Activated CD4-positive, alpha-beta T cell treated with anti-CD3 and anti-CD28 coated beads, Interleukin-2, amount 50 U/mL, for 1 hour (primary cell): ENCODE results near the gene SERTAD3.
"Not testable (repeated sequence)": the region's sequence is repeated elsewhere in the genome, so short reads cannot be mapped to it uniquely, and the experiment has no call there.

ENCODE experiments used
- DNase-seq: peaks from one replicate; pipeline ENCODE4 v3.0.0-alpha.2; 2020

Gene SERTAD3

DNA sequence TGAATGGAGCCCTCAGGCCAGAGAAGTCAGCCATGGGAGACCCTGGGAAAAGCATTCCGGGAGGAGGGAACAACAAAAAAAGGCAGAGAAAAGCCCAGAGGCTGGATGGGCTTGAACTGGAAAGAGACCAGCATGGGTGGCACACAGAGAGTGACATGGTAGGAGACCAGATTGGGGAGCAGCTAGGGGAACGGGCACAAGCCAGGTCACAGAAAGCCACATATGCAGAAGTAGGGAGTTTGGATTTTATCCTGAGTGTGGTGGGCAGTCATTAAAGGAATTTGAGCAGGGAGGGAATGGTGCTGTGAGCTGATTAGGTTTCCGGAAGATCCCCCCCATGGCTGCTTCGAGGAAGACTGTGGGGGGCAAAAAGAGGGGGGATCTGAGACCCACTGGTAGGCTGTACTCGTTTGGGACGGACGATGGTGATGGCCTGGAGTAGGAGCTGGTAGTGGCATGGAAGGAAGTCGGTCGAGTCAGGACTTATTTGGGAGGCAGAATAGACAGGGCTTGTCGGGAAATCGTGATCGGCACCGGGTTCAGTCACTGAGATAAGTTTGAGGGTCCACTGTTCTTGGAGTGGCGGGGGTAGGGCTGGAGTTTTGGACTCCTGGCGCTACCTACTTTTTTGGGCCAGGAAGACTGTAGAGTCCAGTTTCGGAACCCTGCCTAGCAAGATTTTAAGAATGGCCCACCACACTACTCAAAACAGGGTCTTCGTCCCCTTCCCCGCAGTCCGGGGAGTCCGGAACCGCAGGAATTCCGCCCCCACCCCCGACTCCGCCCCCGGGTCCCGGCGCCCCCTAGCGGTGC, 19.3 kb downstream of the SERTAD3 start:
- no peak for DNase-seq

DNA sequence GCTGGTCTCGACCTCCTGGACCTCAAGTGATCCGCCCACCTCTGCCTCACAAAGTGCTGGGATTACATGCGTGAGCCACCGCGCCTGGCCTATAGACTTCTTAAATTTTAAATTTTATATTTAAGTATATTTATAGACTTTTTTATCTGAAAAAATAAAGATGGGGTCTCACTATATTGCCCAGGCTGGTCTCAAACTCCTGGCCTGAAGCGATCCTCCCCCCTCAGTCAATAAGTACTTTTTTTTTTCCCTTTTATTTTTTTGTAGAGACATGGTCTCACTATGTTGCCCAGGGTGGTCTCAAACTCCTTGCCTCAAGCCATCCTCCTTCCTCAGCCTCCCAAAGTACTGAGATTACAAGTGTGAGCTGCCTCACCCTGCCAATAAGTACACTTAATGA, 20.2 kb downstream of the SERTAD3 start:
- no peak for DNase-seq

DNA sequence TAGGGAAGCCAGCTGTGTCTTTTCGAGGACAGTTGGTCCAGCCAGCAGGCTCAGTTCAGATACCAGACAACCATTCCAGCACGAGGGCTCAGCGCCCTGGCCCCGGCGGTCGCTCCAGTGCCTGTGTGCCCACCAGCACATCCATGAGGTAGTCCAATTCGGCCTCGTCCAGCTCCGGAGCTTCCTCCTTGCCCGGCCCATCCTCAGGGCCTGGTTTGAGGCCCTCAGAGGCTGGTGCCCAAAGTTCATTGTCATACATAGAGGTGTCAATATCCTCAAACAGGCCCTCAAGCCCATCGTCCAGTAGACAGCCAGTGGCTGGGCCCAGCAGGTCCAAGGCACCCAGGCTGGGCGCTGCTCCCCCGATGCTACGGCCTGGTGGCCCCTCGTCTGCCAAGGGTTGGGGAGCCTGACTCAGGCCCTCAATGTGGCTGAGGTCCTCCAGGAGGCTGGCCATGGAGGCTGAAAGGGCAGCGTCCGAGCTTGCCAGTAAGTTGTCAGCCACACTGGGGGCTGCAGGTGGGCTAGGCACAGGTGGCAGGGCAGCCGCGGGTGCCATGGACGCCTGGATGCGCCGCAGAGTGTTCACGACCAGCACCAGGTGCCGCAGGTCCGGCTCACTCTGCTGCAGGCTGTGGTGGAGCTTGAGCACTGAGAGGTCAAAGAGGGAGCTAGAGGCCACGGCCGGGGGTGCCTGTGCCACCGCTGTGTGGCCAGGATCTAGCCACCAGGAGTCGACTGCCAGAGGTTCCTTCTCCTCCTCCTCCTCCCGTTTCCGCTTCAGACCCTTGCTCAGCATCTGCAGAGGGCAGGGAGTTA, 21.2 kb downstream of the SERTAD3 start:
- DNase-seq, result no peak

DNA sequence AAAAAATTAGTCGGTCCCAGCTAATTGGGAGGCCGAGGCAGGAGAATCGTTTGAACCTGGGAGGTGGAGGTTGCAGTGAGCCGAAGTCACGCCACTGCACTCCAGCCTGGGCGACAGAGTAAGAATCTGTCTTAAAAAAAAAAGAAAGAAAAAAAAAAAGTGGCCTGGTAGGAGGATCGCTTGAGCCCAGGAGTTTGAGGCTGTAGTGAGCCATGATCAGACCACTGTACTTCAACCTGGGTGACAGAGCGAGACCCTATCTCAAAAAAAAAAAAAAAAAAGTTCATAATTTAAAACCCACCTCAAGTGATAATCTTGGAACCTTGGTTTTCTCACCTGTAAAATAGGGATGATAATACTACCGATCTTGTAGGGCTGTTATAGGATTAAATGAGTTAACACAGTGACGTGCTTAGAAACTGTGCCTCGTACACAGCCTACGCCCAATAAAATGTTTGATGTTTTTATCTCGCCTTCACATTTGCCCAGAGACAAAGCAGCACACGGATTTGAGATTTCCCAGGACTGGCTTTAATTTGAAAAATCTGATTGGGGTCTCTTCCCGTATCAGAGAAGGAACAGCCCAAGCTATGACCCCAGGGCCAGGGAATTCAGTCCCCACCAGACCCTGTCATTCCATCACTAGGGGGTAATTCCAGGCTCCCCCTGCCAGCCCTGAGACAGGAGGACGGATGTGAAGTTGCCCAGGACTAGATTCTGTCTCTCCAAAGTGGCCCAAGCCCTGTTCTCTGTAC, 22.0 kb downstream of the SERTAD3 start:
- DNase-seq, result no peak

DNA sequence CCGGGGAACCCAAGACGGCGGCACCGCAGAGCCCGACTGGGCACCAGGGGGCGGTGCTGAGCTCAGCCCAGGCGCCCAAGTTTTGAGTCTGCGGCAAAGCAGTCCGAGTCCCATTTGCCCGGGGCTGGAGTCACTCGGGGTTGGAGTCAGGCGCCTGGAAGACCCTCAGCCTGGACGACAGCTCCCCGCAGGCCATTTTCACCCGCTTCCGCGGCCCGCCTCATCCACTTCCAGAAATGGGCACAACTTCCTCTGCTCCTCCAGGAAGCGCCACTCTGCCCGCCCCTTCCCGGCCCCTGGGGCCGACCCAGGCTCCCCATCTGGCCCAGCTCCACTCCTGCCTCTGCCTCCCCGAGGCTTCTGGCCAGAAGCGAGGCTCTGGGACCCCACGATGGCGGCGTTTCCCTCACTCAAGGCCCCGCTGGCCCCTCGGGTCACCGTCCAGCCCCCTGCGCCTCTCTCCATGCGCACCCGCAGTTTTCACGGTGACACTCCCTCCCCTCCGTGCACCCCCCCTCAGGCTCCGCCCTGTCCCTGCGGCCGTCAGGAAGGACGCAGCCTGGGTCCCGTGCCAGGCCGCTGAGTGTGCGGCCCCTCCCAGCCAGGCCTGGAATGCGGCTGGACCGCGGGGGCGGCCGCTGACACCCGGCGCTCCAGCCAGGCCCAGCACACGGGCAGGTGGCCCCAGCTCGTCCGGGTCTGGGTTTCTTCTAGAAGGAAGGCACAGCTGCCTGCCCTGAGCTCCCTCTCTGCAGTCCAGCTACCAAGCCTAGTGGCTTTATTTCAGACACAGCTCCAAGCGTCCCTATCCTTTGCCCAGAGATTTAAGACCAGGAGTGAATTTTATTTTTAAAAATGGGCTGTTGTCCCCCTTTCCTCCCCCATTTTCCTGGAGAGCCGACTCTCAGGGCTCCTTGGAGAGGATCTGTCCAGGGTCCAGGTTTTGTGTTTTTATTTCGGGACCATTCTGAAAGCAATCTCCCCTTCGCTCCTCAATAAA, 23.1 kb downstream of the SERTAD3 start:
- DNase-seq, result peak; percentile 61

DNA sequence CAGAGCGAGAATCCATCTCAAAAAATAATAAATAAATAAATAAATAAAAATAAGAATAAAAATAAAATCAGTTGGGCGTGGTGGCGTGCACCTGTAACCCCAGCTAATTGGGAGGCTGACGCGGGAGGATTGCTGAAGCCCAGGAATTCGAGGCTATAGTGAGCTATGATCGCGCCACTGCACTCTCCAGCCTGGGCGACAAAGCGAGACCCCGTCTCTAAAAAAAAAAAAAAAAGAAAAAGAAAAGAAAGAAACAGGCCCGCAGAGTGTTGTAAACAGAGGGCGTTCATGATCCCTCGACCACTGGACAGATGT, 23.7 kb downstream of the SERTAD3 start:
- DNase-seq, result no peak

DNA sequence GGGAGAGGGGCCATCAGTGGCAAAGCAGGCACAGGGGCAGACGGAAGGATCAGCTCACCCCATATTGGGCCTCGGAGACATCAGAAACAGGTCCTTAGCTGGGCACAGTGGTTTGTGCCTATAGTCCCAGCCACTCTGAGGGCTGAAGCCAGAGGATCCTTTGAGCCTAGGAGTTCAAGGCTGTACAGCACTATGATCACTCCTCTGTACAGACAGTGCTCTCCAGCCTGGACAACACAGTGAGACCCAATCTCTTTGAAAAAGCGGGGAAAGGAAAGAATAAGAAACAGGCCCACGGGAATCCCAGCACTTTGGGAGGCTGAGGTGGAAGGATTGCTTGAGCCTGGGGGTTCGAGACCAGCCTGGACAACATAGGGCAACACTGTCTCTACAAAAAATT, 24.4 kb downstream of the SERTAD3 start:
- no peak for DNase-seq

DNA sequence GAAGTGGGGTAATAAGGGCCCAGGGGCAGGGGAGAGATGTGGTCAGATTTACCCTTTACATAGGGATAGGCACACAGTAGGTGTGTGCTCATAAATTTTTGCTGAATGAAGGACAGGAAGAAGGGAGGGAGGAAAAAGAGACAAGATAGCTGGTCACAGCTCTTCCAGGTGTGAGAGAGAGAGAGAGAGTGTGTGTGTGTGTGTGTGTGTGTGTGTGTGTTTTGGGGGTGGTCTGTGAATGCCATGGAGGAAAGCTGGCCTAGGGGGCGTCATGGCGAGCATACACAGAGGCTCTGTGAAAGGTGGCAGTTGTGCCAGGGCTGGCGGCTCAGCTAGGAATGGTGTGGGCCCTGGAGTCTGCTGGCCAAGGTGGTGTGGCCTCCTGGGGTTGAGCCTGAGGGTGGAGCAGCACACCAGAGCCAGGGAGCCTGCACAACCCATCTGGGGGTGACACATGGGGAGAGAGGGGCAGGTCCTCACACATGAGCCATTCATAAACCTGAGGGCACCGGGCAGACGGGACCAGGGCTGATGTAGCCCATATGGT, 25.0 kb downstream of the SERTAD3 start:
- no peak for DNase-seq

DNA sequence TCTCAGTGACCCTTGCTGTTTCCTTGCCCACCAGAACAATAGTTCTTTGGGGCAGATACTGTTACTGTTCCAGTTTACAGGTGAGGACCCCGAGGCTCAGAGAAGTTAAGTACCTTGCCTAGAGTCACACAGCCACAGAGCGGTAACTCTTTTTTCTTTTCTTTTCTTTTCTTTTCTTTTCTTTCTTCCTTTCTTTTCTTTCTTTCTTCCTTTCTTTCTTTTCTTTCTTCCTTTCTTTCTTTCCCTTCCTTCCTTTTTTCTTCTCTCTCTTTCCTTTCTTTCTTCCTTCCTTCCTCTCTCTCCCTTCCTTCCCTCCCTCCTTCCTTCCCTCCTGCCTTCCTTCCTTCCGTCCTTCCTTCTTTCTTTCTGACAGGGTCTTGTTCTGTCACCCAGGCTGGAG, 26.1 kb downstream of the SERTAD3 start:
- DNase-seq, result no peak

DNA sequence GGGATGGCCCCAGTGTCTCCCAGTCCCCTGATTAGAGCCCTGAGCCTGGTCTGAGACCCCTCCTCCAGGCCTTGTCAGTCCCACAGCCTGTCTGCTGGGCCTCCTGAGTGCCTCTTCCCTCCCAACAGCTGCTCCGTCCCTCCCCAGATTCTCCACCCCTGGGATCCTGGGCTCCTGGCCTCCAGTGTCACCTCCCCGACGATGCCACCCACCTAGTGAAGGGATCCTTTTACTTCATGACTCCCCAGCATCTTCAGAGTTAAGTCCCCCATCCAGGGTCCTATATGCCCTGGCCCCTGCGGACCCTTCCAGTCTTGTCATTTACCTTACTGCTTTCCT, 26.5 kb downstream of the SERTAD3 start:
- no peak for DNase-seq

DNA sequence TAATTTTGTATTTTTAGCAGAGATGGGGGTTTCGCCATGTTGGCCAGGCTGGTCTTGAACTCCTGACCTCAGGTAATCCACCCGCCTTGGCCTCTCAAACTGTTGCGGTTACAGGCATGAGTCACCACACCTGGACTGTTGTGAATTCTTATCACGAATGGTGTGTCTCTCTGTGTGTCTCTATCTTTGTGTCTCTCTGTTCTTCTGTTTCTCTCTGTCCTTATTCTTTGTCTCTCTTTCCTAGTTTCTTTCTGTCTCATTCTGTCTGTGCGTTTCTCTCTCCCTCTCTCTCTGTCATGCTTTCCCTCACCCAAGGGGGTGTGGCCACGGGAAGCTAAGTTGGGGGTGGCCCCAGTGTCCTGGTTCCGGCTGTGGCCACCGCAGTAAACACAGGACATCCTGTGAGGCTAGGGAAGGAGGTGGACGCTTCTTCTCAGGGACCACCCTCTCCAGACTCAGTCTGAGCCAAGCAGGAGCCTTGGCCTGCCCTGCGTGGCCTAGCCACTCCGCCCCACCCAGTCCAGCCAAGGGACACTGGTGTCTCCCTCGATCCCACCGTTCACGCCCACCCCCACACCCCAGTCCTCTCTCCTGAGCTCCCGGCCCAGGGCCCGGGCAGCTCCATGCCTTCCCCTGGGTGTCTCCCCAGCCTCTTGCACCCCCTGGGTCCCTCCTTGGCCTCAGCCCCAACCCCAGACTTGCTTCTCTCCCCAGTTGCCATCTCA, 27.1 kb downstream of the SERTAD3 start:
- no peak for DNase-seq

DNA sequence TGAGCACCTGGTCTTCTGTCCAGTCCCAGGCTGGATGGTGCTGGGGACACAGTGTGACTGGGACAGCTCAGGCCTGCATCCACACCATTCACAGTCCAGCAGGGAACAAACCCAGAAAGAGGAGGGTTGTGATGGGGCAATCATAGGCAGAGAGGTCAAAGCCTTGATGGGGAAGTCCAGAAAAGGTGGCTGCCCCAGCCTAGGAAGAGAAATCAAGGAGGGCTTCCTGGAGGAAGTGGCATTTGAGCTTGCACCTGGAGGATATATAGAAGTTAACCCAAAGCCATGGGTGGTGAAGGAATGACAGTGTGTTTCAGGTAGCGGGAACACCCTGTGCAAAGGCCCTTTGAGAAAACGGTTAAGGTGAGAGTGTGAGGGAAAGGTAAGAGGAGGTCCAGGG, 28.4 kb downstream of the SERTAD3 start:
- no peak for DNase-seq

DNA sequence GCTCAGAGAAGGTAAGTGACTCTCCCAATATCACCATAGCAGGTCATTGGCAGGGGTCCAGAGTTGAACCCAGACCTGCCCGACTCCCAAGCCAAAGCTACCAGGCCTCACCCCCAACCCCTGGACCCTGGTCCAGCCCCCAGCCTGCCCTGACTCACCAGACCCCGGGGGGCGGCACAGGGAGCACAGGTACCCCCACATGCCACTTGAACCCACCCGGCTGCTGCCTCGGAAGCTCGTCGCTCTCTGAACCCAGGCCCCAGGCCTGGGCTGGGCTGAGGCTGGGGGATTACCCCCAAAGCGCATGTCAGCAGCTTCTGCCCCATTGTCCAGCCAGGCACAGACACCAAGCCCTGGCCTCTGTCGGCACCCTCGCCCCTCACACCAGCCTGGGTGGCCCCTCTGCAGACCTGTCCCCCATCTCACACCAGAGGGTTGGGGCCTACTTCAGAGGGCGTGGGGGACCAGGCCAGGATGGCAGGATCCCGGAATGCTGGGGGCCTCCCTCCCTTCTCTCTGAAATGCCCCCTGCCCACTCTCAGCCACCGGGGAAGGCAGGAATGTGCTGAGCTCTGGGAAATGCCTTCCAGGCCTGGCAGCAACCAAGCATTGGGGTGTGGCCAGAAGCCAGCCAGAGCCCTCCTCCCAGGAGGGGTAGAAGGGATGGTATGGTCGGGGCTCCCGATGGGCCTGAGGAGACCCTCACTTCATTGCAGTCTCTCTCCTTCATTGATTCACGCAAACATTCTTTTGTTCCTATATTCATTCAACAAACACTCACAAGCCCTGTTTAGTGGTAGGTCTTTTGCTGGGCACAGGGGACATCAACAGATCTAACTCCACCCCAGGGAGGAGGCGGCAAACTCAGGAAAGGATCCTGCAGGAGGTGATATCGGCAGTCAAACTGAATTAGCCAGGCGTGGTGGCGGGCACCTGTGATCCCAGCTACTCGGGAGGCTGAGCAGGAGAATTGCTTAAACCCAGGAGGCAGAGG, 29.3 kb downstream of the SERTAD3 start:
- DNase-seq, result no peak

DNA sequence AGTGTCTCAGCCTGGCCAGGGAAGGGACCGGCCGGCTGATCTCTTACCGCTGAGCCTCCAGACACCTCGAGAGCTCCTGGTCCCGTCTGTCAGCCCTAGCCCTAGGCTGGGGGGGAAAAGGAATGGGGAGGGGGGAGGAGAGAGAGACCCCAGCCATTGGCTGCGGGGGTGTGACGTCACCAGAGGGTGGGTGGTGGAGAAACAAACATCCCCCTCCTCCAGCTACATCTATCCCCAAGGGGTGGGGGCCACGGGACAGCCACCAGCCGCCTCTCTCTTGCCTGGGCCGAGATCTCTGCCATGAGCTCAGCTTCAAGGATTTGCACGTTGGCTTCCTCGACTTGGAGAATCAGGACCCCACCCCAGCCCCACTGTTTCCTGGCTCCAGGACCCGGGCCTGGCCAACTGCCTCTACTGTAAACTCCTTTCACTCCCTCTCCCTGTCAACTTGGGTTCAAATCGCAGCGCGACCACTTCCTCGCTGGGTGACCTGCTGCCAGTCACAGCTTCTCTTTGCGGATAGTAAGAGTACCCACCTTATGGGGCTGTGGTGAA, 30.8 kb downstream of the SERTAD3 start, which contains the start of gene PRX:
Gene PRX (minus strand): TSS at position 88 of the 555 bp plus-strand sequence. CDS start 5,446 bp downstream, outside the sequence.
- no peak for DNase-seq

DNA sequence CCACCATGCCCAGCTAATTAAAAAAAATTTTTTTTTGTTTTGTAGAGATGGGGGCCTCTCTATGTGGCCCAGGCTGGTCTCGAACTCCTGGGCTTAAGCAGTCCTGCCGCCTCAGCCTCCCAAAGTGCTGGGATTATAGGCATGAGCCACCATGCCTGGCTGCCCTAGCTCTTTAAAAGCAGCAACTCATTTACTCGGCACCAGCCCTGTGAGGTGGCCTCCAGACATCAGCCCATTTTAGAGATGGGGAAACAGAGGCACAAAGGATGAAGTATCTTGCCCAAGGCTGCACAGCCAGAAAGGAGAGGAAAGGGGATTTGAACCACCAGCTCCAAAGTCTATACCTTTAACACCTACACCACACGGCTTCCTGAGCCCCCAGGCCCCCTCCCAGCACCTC, 31.3 kb downstream of the SERTAD3 start:
- no peak for DNase-seq

DNA sequence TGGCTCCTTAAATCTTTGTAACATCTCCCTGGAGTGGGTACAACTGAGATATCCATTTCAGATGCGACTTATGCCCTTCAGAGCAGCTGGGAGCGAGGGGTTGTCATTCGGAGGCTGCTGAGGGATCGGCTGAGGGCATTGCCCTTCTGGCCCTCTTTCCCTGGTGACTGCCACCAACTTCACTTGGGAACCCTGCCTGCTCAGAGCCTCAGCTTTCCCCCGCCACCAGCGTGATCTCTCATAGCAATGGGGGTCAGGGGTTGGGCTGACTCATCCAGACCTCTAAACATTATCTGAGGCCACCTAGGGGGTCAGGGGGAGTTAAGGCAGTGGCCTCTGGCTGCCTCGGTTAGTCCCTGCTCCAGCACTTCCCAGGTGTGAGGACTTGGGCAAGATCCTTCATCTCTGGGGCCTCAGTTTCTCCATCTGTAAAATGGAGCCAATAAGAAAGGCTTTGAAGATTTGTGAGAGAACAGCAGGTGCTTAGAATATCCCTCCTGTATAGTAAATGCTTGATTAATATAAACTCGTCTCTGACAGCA, 32.1 kb downstream of the SERTAD3 start:
- no peak for DNase-seq

DNA sequence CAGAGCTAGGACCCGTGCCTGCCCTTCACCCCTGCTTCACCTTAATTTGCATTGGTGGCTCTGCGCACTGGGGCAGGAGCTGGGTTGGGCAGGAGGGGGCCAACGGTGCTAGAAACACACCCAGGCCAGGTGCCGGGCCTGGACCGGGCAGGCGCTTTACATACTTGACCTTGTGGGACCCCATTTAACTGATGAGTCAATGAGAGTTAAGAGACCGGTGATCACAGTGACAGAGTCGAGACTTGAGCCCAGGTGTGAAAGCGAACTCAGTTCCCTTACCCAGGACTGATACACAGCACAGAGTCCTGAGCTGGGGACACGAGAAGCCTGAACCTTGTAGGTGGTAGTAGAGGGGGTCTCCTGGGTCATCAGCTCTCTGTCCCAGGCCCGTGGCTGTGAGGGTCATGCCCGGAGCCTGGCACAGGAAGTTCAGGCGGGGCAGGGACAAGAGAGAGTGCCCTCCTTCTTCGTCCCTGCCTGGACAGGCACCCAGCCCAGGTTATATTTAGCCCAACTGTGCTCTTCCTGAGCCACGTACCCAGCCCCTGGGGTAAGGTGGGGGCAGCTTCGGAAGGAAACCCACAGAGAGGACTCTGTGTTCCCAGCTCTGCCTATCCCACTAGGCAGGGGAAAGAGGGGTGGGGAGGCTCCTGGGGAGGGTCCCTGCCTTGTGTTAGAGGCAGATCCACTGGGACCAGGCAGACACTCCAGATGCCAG, 32.9 kb downstream of the SERTAD3 start:
- no peak for DNase-seq

DNA sequence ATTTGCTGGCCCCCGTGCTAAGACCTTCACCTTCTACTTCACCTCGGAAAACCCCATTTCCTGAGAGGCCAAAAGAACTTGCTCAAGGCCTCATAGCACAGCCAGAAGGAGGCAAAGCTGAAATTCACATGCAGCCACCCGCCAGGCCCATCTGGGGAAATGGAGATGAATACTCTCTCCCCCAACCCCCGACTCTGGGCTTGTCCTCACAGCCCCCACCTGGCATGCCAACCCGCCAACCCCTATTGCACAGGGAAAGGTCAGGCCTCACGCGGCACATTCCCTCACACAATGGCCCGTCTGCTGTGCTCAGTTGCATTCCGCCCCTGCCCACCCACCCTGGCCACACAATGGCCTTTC, 34.1 kb downstream of the SERTAD3 start:
- DNase-seq, result no peak

DNA sequence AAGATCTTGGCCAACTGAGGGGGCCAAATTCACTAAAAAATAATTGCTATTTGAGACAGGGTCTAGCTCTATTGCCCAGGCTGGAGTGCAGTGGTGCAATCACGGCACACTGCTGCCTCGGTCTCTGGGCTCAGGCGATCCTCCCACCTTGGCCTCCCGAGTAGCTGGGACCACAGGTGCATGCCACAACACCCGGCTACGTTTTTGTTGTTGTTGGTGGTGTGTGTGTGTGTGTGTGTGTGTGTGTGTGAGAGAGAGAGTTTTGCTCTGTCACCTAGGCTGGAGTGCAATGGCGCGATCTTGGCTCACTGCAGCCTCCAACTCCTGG, 35.6 kb downstream of the SERTAD3 start:
- not testable (repeated sequence) for DNase-seq
